PC-3 (cell line): Measurements from ENCODE around the gene ITGA3. TPM values are rescaled to one million over a fixed set of nuclear protein-coding genes. Genes with fewer than 3 reads are reported as not detected.

Experiments used
- ATAC-seq: fragments of 200-7000 bp; cut with Tn5 transposase; 2 replicates; pipeline ENCODE4 v1.9.1; 2020; ENCODE audit warnings: mild to moderate bottlenecking, moderate library complexity
- BruUV-seq: library from RNA; stranded (reverse); fragments of 400-500 nt; replicated peaks from 2 replicates; lab custom pipeline; 2021; lab: Mats Ljungman, UMichigan
- CTCF ChIA-PET: fragments of 300-600 bp; sonication (Branson Sonifier 250); formaldehyde crosslinking; loops from one replicate; lab custom pipeline; 2022; ENCODE audit warnings: antibody characterized with exemption; lab: Charles Lee
- POLR2A ChIA-PET: fragments of 300-600 bp; sonication (Branson Sonifier 250); formaldehyde crosslinking; loops from one replicate; lab custom pipeline; 2022; ENCODE audit warnings: antibody characterized with exemption; ENCODE audit not compliant: unreplicated experiment; lab: Charles Lee
- DNase-seq: peaks from one replicate; pipeline ENCODE4 v3.0.0-alpha.2; 2015
- H2AFZ ChIP-seq: fragments of 300-600 bp; sonication (generic); 2 replicates; pipeline ENCODE4 v1.6.0; 2016; ENCODE audit warnings: antibody characterized with exemption, low read length
- H3F3A ChIP-seq: fragments of 300-600 bp; sonication (generic); one replicate; pipeline ENCODE4 v1.6.0; 2017; ENCODE audit warnings: antibody characterized with exemption, low read length, control low read depth, mild to moderate bottlenecking; ENCODE audit not compliant: unreplicated experiment
- H3K27ac ChIP-seq: fragments of 300-600 bp; sonication (generic); 2 replicates; pipeline ENCODE4 v1.5.1; 2016; ENCODE audit warnings: mild to moderate bottlenecking, low read length
- H3K27me3 ChIP-seq: fragments of 300-600 bp; sonication (generic); 2 replicates; pipeline ENCODE4 v1.6.1; 2016; ENCODE audit warnings: low read length, mixed read lengths
- H3K36me3 ChIP-seq: fragments of 300-600 bp; sonication (generic); 2 replicates; pipeline ENCODE4 v1.6.1; 2016; ENCODE audit warnings: low read depth, mixed run types, low read length, mixed read lengths
- H3K4me1 ChIP-seq: fragments of 300-600 bp; sonication (generic); 2 replicates; pipeline ENCODE4 v1.5.1; 2016; ENCODE audit warnings: low read length; ENCODE audit not compliant: insufficient read depth
- H3K4me2 ChIP-seq: fragments of 300-600 bp; sonication (generic); 2 replicates; pipeline ENCODE4 v1.6.0; 2016; ENCODE audit warnings: low read length
- H3K4me3 ChIP-seq: fragments of 300-600 bp; sonication (generic); 2 replicates; pipeline ENCODE4 v1.5.1; 2016; ENCODE audit warnings: mild to moderate bottlenecking, low read length, mixed read lengths
- H3K79me2 ChIP-seq: fragments of 300-600 bp; sonication (generic); 2 replicates; pipeline ENCODE4 v1.6.1; 2017; ENCODE audit warnings: low read length, mixed read lengths
- H3K9ac ChIP-seq: fragments of 300-600 bp; sonication (generic); 2 replicates; pipeline ENCODE4 v1.6.0; 2016; ENCODE audit warnings: mild to moderate bottlenecking, low read length
- H3K9me2 ChIP-seq: fragments of 300-600 bp; sonication (generic); replicated peaks from 2 replicates; pipeline ENCODE4 v1.6.1; 2016; ENCODE audit warnings: mixed run types, low read length, mixed read lengths
- H3K9me3 ChIP-seq: fragments of 300-600 bp; sonication (generic); 2 replicates; pipeline ENCODE4 v1.6.1; 2016; ENCODE audit warnings: low read length, mixed read lengths
- H4K20me1 ChIP-seq: fragments of 300-600 bp; sonication (generic); 2 replicates; pipeline ENCODE4 v1.6.1; 2016; ENCODE audit warnings: low read length, mixed read lengths
- EZH2 ChIP-seq: fragments of 300-600 bp; sonication (generic); IDR thresholded peaks from one replicate; pipeline ENCODE4 v1.6.1; 2017; ENCODE audit warnings: antibody characterized with exemption, mild to moderate bottlenecking, low read length; ENCODE audit not compliant: unreplicated experiment
- EZH2phosphoT487 ChIP-seq: fragments of 300-600 bp; sonication (generic); IDR thresholded peaks from 2 replicates; pipeline ENCODE4 v1.6.1; 2018; ENCODE audit warnings: mild to moderate bottlenecking, antibody characterized with exemption, low read length, borderline replicate concordance
- intact Hi-C: fragments of 100-400 bp; cut with micrococcal nuclease; formaldehyde crosslinking; loops from 2 replicates; pipeline ENCODE4 v1.9.0; 2023
- total RNA-seq: library from RNA; depleted of rRNA; stranded (reverse); fragments of >200 nt; gene quantifications from 2 replicates; pipeline ENCODE4 v1.2.3, GENCODE V29; 2014
- TF ChIP-seq, protein P1 (sequence below): fragments of 300-600 bp; sonication (generic); conservative IDR thresholded peaks from 2 replicates; pipeline ENCODE4 v1.5.1; 2017; ENCODE audit warnings: antibody characterized with exemption, low read depth, mild to moderate bottlenecking, low read length

The ITGA3 gene
- total RNA-seq, 1 experiment from 2014 or later: 598 TPM

DNA sequence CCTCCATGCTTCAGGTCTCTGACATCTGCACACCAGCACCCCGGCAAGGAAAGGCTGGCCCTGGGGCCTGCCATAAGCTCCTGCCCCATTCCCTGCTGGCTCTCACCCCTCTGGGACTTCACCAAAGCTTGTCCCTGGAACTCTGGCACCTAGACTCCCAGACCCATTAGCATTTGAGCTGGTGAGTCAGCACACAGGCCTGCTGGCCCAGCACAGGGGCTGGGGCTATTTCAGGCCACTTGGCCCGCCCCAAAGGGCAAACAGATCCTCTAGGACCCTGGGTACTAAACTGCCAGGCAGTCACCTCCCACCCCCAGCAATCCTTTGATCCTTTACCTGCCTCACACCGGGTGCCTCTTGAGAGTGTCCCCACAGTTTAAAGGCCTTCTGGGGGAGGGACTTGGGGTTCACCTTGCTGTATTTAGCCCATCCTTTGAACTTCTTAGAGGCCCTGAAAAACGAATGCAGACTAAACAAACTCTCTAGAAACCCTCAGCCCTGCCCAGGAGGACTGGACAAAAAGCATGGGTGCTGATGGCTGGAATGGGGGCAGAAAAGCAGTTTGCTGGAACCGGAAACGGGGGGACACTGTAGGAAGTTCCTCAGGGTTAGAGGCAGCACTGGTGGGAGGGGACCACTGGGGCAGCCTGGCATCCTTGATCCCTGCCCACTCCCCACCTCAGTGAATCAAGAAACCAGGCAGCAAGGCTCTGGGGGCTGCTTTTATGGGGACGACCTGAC is 77.3 kb downstream of the ITGA3 start:
- ATAC-seq (peak; percentile 30), DNase-seq (peak; percentile 47)
- no peak for TF ChIP-seq EZH2
- TF ChIP-seq EZH2phosphoT487: no peak
- TF ChIP-seq, protein P1, sequence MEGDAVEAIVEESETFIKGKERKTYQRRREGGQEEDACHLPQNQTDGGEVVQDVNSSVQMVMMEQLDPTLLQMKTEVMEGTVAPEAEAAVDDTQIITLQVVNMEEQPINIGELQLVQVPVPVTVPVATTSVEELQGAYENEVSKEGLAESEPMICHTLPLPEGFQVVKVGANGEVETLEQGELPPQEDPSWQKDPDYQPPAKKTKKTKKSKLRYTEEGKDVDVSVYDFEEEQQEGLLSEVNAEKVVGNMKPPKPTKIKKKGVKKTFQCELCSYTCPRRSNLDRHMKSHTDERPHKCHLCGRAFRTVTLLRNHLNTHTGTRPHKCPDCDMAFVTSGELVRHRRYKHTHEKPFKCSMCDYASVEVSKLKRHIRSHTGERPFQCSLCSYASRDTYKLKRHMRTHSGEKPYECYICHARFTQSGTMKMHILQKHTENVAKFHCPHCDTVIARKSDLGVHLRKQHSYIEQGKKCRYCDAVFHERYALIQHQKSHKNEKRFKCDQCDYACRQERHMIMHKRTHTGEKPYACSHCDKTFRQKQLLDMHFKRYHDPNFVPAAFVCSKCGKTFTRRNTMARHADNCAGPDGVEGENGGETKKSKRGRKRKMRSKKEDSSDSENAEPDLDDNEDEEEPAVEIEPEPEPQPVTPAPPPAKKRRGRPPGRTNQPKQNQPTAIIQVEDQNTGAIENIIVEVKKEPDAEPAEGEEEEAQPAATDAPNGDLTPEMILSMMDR: no peak
- Histone ChIP-seq H3F3A (no peaks in the 10 kb centered on the region), H3K4me2 (no peak overlapping the region), H3K9me2 (no peaks in the 10 kb centered on the region), H3K9me3 (no peaks in the 10 kb centered on the region), H3K36me3 (peaks cover 28% of the 10 kb centered on the region), H3K79me2 (no peaks in the 10 kb centered on the region), H4K20me1 (no peaks in the 10 kb centered on the region), H3K4me1 (peaks cover 3% of the 10 kb centered on the region; the same call in 1 of the 2 replicates), H3K4me3 (no peak overlapping the region), H3K9ac (no peak overlapping the region), H3K27me3 (peaks cover 17% of the 10 kb centered on the region), H2AFZ (no peak overlapping the region), H3K27ac (no peak overlapping the region)
- intact Hi-C loops: no loop called here
- ChIA-PET CTCF (no interaction called here), POLR2A (interaction anchor here (0.9 kb wide), 1 partner anchor 14 kb away, joined by 3 read pairs; no protein-coding TSS in a partner anchor)
- BruUV-seq: no TSS peak

DNA sequence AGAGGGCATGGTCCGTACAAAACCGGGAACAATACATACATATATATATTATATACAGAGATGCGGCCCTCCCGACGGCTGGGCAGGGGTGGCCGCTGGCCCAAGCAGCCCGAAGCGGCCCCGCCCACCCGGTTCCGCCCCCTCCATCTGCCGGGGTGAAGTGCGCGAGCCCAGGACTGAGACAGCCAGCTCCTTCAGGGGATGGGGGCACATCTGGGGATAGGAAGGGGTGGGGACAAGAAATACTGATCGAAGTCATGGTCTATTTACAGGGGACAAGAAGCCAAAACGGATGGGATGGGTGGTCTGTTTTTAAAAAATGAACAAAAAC is 77.8 kb downstream of the ITGA3 start:
- H3K9me2 ChIP-seq: no peaks in the 10 kb centered on the region
- H3F3A ChIP-seq: no peaks in the 10 kb centered on the region
- no peak overlapping the region for H2AFZ ChIP-seq
- no peaks in the 10 kb centered on the region for H3K79me2 ChIP-seq
- H3K4me3 ChIP-seq: no peak overlapping the region
- peaks cover 12% of the 10 kb centered on the region for H3K27me3 ChIP-seq
- TF ChIP-seq EZH2 (no peak), EZH2phosphoT487 (no peak)
- TF ChIP-seq, protein P1: no peak
- DNase-seq (no peak), ATAC-seq (no peak)
- H4K20me1 ChIP-seq: no peaks in the 10 kb centered on the region
- ChIA-PET POLR2A (no interaction called here), CTCF (no interaction called here)
- peaks cover 33% of the 10 kb centered on the region for H3K36me3 ChIP-seq
- peaks cover 3% of the 10 kb centered on the region; the same call in 1 of the 2 replicates for H3K4me1 ChIP-seq
- intact Hi-C loops: no loop called here
- H3K4me2 ChIP-seq: no peak overlapping the region
- BruUV-seq: no TSS peak
- no peak overlapping the region for H3K27ac ChIP-seq
- H3K9me3 ChIP-seq: no peaks in the 10 kb centered on the region
- no peak overlapping the region for H3K9ac ChIP-seq
